ENCODE results near the gene ABCA8.

GRCh38 chr17:68987966-68988365 lies 32.8 kb upstream of the ABCA8 start:
- TF ChIP-seq ZNF175 (tag by site-specific recombination; IDR thresholded peaks at IDR 0.05) (no peak), ZBTB21 (tag by site-specific recombination; IDR thresholded peaks at IDR 0.05) (no peak), BCL6B (tag by site-specific recombination; IDR thresholded peaks at IDR 0.05) (no peak), ZNF664 (tag by site-specific recombination; IDR thresholded peaks at IDR 0.05) (no peak), ZFP41 (tag by site-specific recombination; IDR thresholded peaks at IDR 0.05; ENCODE audit: borderline replicate concordance) (no peak), REPIN1 (tag by site-specific recombination; IDR thresholded peaks at IDR 0.05; ENCODE audit: low read depth) (no peak)
- TF ChIP-seq, protein P1, sequence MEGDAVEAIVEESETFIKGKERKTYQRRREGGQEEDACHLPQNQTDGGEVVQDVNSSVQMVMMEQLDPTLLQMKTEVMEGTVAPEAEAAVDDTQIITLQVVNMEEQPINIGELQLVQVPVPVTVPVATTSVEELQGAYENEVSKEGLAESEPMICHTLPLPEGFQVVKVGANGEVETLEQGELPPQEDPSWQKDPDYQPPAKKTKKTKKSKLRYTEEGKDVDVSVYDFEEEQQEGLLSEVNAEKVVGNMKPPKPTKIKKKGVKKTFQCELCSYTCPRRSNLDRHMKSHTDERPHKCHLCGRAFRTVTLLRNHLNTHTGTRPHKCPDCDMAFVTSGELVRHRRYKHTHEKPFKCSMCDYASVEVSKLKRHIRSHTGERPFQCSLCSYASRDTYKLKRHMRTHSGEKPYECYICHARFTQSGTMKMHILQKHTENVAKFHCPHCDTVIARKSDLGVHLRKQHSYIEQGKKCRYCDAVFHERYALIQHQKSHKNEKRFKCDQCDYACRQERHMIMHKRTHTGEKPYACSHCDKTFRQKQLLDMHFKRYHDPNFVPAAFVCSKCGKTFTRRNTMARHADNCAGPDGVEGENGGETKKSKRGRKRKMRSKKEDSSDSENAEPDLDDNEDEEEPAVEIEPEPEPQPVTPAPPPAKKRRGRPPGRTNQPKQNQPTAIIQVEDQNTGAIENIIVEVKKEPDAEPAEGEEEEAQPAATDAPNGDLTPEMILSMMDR (tag by site-specific recombination; IDR thresholded peaks at IDR 0.05), result no peak

Data from HEK293 (cell line).